DMS 273 treated with DMSO at 0.1 percent for 48 hours (cell line): ENCODE measurements around the gene CALB2.

Experiments
- DNase-seq: peaks from one replicate; lab custom pipeline; 2025; lab: John Stamatoyannopoulos, UW

Gene CALB2

GRCh38 chr16:71389330-71389729, 30.8 kb downstream of the CALB2 start:
- DNase-seq: no peak

- DNase-seq: no peak
Observed at GRCh38 chr16:71396594-71396993, 38.1 kb downstream of the CALB2 start.

GRCh38 chr16:71399801-71400563, 41.5 kb downstream of the CALB2 start:
- no peak for DNase-seq

GRCh38 chr16:71402007-71402406, 43.5 kb downstream of the CALB2 start:
- no peak for DNase-seq

- DNase-seq: no peak
Observed at GRCh38 chr16:71402674-71403073, 44.2 kb downstream of the CALB2 start.

GRCh38 chr16:71404364-71404763, 45.8 kb downstream of the CALB2 start:
- DNase-seq: no peak

GRCh38 chr16:71406316-71406715, 47.8 kb downstream of the CALB2 start:
- no peak for DNase-seq

GRCh38 chr16:71406724-71407123, 48.2 kb downstream of the CALB2 start:
- DNase-seq: no peak

- DNase-seq: no peak
Observed at GRCh38 chr16:71407731-71408130, 49.2 kb downstream of the CALB2 start.

- DNase-seq: no peak
Observed at GRCh38 chr16:71408536-71408935, 50.0 kb downstream of the CALB2 start.

GRCh38 chr16:71409011-71409775, 50.7 kb downstream of the CALB2 start:
- DNase-seq: no peak

GRCh38 chr16:71410146-71410545, 51.6 kb downstream of the CALB2 start:
- no peak for DNase-seq

GRCh38 chr16:71412270-71413160, 54.0 kb downstream of the CALB2 start:
- peak; percentile 14 for DNase-seq

- no peak for DNase-seq
Observed at GRCh38 chr16:71413341-71413740, 54.8 kb downstream of the CALB2 start.

- no peak for DNase-seq
Observed at GRCh38 chr16:71414038-71414437, 55.5 kb downstream of the CALB2 start.

GRCh38 chr16:71421911-71422310, 63.4 kb downstream of the CALB2 start:
- DNase-seq: peak; percentile 13

GRCh38 chr16:71423016-71423415, 64.5 kb downstream of the CALB2 start:
- no peak for DNase-seq

GRCh38 chr16:71423865-71424264, 65.3 kb downstream of the CALB2 start:
- DNase-seq: no peak

- no peak for DNase-seq
Observed at GRCh38 chr16:71424626-71425025, 66.1 kb downstream of the CALB2 start.

- DNase-seq: no peak
Observed at GRCh38 chr16:71425746-71426068, 67.2 kb downstream of the CALB2 start.

GRCh38 chr16:71426069-71426879, 67.8 kb downstream of the CALB2 start:
- peak; percentile 95 for DNase-seq
